Hypothalamus (tissue), 51 donors: ENCODE measurements around the gene ENDOG.
"Not testable (repeated sequence)": the region's sequence is repeated elsewhere in the genome, so short reads cannot be mapped to it uniquely, and the experiment has no call there.

Experiments used
- DNase-seq, 51 donors: peaks; one replicate each; lab custom pipeline; 2025; lab: John Stamatoyannopoulos, UW

Gene ENDOG

DNA sequence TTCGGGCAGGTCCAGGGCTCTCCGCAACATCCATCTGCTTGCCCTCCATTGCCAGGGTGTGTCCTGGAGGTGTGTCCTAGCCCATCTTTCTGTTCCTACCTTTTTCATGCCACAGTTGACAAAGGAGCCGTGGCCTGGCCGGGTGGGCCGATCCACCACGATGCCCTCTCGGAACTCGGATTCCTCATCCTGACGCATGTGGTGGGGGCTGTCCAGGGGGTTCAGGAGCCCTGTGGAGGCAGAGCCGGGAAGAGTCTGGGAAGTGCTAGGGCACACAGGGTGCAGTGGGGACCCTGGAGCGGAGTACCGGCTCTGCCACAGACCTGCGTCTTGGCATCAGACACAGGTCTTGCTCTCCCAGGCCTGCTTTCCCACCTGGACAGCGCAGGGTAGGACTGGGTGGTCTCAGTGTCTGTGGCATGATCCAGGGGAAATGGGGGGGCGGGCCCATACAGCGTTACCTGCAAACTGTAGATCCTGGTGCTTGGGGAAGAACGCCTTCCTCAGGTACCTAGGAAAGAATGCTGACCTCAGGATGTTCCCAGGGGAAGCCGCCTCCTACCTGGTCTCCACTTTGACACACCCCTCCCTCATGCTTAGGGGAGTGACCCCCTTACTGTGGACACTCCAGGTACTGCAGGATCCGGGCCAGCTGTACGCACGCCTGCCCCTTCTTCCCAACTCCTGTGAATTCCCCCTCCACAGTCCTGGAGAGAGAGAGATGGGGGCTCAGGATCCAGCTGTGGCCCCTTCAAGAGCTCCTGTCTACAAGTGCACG, 7.8 kb downstream of the ENDOG start:
- DNase-seq: no peak

DNA sequence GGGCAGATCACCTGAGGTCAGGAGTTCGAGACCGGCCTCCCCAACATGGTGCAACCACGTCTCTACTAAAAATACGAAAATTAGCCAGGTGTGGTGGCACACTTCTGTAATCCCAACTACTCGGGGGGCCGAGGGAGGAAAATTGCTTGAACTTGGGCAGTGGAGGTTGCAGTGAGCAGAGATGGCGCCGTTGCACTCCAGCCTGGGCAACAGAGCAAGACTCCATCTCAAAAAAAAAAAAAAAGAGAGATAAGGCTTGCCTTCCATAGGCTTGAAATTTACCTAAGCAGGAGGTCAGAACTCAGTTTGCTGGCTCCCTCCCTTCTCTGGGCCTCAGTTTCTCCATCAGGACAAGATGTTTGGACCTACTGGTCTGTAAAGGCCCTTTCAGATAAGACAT, 10.0 kb downstream of the ENDOG start:
- no peak for DNase-seq

DNA sequence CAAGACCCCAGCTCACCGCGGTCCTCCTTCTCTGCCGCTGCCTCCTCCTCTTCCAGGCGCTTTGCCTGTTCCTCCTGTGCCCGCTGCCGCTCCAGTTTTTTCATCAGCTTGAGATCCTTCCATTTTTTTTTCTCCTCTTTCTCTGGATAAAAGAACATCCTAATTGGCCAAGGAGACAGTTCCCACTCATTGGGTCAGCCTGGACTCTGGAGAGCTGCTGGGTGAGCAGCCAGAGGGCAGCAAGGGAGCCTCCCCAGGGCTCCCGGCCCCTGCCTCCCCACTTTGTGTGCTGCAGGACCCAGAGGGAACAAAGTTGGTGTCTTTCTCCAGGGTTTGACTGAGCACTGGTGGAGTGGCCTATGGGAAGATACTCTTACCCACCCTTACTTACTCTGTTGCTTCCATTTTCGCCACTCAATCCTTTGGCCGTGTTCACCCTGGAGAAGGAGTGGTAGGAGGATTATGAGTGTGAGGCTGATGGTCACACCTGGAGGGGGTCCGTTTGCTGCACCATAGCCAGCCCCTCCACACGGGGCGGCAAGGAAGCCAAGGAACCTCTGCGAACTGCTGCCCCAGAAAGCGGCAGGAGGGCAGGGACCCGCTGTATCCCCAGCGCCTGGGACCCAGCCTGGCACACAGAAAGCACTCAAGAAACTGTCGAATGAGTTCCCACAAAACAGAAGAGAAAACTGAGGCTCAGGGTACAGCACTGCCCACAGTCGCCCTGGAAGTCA, 10.6 kb downstream of the ENDOG start:
- no peak for DNase-seq

DNA sequence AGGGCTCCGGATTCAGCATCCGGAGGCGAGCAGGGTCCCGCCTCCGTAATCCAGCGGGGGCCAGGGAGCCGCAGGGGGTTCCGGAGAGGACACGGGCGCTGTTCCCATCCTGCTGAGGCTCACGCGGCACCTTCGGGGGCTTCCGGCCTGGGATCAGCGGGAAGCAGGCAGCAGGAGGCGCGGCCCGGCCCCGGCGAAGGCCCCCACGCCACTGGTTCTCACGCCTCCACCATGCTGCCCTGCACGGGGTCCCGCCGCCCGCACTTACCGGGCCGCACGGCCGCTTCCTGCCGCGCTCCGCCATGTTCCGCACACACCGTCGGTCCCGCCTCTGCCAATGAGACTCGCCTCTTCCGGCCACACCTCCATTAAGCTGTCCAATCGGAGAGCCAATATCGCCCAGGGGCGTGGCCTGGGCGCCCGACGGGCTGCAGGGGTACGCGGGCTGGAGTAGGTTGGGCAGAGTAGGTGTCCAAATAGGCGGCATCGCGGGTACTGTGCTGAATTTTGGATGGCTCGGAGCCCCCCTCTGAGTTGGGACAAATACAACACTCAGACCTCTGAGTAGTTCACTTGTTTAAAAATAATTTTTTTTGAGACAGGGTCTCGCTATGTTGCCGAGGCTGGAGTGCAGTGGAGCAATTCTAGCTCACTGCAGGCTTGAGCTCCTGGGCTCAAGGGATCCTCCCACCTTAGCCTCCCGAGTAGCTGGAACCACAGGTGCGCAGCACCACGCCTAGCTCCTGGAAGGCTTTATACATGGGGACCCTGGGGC, 11.4 kb downstream of the ENDOG start, which contains the start of gene SPOUT1:
TSS of gene SPOUT1 (minus strand) at position 318 of the 775 bp plus-strand sequence. CDS start at position 304, 14 bp downstream.
- peak; percentile 58 to 95 (median 86) for DNase-seq

DNA sequence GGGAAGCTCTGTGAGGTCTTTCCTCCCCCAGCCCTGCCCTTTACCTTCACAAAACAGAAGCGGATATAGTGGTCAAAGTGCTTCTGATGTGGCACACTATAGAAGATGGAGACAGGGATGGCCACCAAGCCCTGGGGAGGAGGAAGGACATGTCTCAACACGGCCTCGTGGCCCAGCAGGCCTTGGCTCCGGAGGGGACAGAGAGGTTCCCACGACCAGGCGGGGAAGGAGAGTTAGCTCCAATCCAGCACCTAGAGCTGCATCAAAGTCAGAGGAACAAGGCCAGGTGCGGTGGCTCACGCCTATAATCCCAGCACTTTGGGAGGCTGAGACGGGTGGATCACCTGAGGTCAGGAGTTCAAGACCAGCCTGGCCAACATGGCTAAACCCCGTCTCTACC, 15.4 kb downstream of the ENDOG start:
- no peak for DNase-seq

DNA sequence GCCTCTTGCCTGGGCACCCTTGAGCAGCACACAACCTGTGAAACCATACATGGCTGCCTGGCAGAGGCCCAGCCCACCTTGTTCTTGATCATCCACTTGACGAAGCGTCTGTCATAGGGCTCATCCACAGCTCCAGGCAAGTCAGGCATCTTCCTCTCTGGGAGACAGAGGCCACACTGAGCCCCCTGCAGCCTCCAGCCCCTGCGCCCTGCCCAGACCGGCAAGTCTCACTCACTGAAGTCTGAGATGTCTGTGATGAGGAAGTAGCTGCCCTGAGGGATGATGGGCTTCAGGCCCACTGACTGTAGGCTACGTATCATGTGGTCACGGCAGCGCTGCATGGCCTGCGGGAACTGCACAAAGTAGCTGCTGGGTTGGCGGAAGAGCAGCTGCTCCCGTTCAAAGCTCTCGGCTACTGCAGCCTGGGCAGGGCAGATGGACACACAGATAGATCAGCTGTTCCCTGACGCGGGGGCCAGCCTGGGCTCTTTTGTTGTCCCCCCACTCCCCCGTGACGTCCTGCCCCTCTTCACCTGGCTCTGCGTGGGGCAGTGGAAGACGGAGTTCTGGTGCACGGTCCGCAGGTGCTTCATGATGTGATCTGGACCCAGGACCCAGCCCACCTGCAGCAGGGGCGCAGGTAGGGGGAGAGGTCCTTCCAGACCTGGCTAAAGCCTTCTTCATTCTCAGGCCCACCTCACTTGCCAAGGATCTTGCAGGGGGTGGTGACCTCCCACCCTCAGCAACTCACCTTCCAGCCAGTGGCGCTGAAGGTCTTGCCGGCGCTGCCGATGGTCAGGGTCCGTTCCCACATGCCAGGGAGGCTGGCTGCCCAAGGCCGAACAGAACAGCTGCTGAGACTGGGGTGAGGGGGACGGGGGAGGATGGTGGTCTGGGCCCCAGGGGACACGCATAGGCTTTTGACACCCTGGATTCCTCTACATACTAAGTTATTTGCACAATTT, 17.2 kb downstream of the ENDOG start:
- no peak for DNase-seq

DNA sequence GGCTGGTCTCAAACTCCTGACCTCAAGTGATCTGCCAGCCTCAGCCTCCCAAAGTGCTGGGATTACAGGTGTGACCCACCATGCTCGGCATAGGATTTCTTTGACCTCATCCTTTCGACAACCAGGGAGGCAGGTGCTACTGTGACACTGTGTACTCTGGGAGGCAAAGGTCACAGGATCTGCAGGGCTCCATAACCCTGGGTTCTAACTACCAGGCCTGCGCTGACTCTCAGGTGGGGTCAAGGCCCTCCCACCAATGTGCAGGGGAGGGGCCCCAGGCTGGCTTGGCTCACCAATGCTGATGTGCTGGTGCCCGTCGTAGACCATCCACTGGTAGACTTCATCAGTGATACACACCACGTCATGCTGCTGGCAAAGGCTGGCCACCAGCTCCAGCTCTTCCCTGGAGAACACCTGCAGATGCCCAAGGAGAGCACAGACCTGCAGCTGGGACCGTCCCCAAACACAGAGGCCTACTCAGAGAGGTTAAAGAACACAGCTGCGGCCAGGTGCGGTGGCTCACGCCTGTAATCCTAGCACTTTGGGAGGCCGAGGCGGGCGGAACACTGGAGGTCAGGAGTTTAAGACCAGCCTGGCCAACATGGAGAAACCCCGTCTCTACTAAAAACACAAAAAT, 18.3 kb downstream of the ENDOG start:
- no peak for DNase-seq

DNA sequence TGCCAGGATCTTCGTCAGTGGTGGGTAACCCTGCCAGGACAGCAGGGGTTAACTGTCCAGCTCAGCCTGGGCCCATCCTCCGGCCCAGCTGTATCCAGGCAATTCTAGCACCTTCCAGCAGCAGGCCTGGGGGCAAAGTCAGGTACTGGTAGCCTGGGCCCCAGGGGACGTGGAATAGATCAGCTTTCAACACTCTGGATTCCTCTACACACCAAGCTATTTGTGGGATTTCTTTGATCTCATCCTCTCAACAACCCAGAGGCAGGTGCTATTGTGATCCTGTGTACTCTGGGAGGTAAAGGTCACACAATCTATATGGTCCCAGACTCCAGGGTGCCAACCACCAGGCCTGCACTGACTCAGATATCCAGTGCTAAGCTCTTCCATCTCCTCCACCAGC, 20.0 kb downstream of the ENDOG start:
- no peak for DNase-seq

DNA sequence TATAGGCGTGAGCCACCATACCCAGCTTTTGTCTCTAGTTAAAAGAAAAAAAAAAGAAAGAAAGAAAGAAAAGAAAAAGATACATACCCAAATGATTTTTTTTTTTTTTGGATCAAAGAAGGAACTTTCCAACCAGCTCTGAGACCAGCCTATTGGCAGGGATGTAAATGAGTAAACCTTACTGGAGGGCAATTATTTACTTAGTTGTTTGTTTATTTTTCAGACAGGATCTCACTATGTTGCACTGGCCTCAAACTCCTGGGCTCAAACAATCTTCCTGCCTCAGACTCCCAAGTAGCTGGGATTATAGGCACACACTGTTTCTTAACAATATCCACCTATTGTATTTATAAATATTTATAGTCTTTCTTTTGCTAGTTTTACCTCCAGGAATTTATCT, 22.2 kb downstream of the ENDOG start:
- no peak for DNase-seq

DNA sequence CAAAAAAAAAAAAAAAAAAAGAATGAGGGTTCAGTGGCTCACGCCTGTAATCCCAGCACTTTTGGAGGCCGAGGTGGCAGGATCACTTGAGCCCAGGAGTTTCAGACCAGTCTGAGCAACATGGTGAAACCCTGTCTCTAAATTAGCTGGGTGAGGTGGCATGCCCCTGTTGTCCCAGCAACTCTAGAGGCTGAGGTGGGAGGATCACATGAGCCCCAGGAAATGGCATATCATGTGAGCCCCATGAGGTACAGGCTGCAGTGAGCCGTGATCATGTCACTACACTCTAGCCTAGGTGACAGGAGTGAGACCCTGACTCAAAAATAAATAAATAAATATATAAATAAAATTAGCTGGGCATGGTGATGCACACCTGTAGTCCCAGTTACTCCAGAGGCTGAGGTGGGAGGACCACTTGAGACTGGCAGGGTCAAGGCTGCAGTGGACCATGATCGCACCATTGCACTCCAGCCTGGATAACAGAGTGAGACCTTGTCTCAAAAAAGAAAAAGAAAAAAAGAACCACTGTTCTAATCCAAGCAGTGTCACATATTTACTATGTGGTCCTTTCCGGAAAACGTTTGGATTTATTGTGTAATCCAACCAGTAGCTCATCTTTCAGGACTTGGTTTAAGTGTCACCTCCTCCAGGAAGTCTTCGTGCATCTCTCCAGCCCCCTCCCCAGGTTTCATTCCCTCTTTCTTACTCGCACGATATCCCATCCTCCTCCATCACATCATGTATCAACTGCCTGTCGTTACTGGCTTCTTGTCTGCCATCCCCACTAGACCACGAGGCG, 23.6 kb downstream of the ENDOG start:
- no peak for DNase-seq

DNA sequence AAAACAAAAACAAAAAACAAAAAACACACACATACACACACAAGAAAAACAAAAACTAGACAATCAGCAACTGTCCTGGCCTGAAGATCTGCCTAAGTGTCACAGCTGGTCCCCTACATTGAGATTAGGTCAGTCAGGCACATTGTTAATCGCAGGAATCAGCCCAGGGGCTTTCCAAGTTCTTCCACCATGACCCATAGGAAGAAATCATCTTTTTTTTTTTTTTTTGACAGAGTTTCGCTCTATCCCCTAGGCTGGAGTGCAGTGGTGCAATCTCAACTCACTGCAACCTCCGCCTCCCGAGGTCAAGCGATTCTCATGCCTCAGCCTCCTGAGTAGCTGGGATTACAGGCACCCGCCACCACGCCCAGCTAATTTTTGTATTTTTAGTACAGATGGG, 24.9 kb downstream of the ENDOG start:
- not testable (repeated sequence) for DNase-seq

DNA sequence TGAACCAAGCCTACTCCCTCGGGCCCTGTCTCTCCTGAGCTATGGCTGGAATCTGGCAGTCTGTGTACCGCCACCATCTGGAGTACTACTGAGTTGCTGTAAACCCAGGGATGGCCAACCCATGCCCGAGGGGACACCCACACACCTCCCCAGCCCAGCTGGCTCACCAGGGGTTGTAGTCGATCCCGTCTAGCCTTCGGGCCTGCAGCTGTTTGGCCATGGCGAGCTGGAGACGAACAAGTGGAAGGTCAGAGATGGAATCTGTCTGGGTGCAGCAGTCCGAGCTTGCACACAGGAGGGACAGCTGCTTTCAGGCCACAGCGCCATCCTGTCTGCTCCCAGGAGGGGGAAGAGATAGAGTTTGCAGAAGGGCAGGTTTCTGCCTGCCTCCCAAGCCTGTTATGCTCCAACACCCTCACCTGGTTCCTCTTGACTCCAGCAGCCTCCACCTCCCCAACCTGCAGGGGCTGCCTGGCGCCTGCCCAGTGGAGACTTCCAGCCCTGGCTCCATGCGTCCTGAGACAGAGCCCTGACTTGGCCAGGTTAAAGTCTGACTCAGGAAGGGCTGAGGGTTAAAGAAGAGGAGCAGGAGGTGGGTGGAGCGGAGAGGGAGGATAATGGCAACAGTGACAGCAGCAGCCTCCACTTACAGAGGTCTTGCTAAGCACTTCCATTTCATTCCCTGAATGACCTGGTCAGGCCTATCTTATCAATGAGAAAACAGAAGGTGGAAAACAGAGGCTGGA, 27.1 kb downstream of the ENDOG start:
- DNase-seq: no peak

DNA sequence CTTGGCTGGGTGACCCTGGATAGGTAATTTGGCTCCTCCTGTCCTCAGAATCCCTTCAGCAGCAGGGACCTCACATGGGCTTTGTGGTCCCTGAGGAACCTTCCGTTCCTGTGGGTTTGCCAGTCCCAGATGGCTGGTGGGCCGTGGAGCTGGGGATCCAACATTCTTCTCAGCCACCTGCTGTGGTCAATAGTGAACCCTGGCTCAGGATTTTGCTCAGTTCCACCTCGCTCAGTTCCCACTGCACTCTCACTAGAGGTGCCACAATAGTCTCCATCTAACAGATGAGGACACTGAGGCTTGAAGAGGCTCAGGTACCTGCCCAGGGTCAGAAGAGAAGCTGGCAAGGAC, 28.4 kb downstream of the ENDOG start:
- no peak for DNase-seq

DNA sequence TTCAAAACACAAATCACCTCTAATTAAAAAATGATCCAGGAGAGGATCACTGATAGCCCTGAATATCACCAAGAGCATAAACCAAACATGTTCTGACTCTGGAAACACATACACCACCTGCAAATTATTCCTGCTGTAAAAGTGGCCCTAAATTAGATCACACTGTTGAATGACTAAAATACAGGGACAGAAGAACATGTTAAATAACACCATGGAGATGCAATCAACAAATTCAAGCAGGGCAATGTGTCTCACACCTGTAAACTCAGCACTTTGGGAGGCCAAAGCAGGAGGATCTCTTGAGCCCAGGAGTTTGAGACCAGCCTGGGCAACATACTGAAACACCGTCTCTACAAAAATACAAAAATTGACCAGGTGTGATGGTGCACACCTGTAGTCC, 29.5 kb downstream of the ENDOG start:
- no peak for DNase-seq

DNA sequence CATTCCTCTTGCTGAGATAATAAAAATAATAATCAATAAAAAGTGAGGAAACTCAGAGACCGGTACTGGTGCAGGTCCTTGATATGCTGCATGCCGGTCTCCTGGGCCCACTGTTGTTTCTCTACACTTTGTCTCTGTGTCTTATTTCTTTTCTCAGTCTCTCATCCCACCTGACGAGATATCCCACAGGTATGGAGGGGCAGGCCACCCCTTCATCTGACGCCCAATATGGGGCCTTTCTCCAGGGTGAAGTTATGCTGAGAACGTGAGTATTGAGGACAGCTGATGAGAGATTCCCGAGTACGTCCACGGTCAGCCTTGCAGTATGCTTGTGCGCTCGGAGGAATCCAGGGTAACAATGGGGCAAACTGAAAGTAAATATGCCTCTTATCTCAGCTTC, 32.7 kb downstream of the ENDOG start:
- not testable (repeated sequence) for DNase-seq

DNA sequence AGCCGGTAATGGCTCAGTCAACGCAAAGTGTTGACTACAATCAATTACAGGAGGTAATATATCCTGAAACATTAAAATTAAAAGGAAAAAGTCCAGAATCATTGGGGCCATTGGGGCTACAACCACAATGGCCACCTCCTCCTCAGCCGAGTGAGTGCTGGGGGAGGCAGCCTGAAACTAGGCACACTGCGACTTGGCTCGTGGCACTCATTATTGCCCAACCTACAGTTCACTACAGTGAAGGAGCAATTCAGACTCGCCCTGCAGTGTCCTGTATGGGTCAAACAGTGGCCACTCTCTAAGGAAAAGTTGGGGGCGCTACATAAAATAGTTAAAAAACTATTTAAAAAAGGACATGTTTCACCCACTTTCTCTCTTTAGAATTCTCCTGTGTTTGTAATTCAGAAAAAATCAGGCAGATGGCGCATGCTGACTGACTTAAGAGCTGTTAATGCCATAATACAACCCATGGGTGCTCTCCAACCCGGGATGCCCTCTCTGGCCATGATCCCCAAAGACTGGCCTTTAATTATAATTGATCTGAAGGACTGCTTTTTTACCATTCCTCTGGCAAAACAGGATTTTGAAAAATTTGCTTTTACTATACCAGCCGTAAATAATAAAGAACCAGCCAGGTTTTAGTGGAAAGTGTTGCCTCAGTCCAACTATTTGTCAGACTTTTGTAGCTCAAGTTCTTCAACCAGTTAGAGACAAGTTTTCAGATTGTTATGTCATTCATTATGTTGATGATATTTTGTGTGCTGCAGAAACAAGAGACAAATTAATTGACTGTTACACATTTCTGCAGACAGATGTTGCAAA, 33.7 kb downstream of the ENDOG start:
- peak in 16 of 51 donors; percentile 7 to 57 (median 34) for DNase-seq

DNA sequence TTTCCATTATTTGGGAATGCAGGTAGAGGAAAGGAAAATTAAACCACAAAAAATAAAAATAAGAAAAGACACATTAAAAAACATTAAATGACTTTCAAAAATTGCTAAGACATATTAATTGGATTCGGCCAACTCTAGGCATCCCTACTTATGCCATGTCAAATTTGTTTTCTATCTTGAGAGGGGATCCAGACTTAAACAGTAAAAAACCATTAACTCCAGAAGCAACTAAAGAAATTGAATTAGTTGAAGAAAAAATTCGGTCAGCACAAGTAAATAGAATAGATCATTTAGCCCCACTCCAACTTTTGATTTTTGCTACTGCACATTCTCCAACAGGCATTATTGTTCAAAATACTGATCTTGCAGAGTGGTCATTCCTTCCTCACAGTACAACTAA, 34.3 kb downstream of the ENDOG start:
- DNase-seq: not testable (repeated sequence)
